Testis (tissue), 3 donors: ENCODE measurements around the gene ZNF827. TPM values are rescaled to one million over a fixed set of nuclear protein-coding genes. Genes with fewer than 3 reads are reported as not detected.

ENCODE experiments used
- DNase-seq: peaks from one replicate; pipeline ENCODE4 v3.0.0-alpha.2; 2019
- H3K27ac ChIP-seq, 2 donors: fragments of 200-600 bp; sonication (generic); one replicate each; pipeline ENCODE4 v1.5.1; 2019
- H3K27me3 ChIP-seq: fragments of 200-600 bp; sonication (generic); one replicate; pipeline ENCODE4 v1.5.1; 2019
- H3K36me3 ChIP-seq: fragments of 200-600 bp; sonication (generic); one replicate; pipeline ENCODE4 v1.5.1; 2017; ENCODE audit warnings: low read depth; ENCODE audit errors: missing control alignments
- H3K4me1 ChIP-seq: fragments of 200-600 bp; sonication (generic); one replicate; pipeline ENCODE4 v1.5.1; 2019
- H3K4me3 ChIP-seq, 2 donors: fragments of 200-600 bp; sonication (generic); one replicate each; pipeline ENCODE4 v1.5.1; 2017 to 2019
- H3K9me3 ChIP-seq: fragments of 200-600 bp; sonication (generic); one replicate; pipeline ENCODE4 v1.5.1; 2017
- CTCF ChIP-seq, 3 experiments: fragments of 450-650 bp in 2 of 3; fragments of 200-600 bp in 1 of 3; sonication (generic) in 1 of 3; IDR thresholded peaks; one replicate each; pipeline ENCODE4 v1.5.1; 2016 to 2019; ENCODE audit warnings: antibody characterized with exemption in 3 of 3, mild to moderate bottlenecking in 2 of 3, moderate library complexity in 1 of 3
- POLR2A ChIP-seq: fragments of 450-650 bp; IDR thresholded peaks from one replicate; pipeline ENCODE4 v1.6.1; 2017; ENCODE audit warnings: antibody characterized with exemption, mild to moderate bottlenecking, moderate library complexity
- WGBS, 2 donors: methylation state at CpG; one replicate each; pipeline ENCODE4 v1.1.5; 2018; 5-methylcytosine and 5-hydroxymethylcytosine counted together
- intact Hi-C: fragments of 100-400 bp; cut with DNase I; formaldehyde crosslinking; loops from one replicate; pipeline ENCODE4 v1.15.1; 2023; ENCODE audit warnings: low total_unique reads
- polyA plus RNA-seq: library from polyadenylated mRNA; stranded (reverse); fragments of 350-450 nt; fragmentation: Illumina TruSeq; extraction: RNeasy Lipid Tissue Mini Kit (QIAGEN cat#74804); gene quantifications from one replicate; pipeline ENCODE4 v1.2.3, GENCODE V29; 2014; ENCODE audit warnings: low read depth, low replicate concordance; ENCODE audit not compliant: insufficient read depth
- total RNA-seq, 2 donors: library from RNA; depleted of rRNA; stranded (reverse); fragments of >200 nt; gene quantifications; one replicate each; pipeline ENCODE4 v1.2.3, GENCODE V29; 2016

Gene ZNF827
- total and polyA plus RNA-seq, 3 donors from 2014 or later, result 13.9 to 46.8 (median 37.5) TPM

- Histone ChIP-seq H3K4me3 (no peak overlapping the region), H3K27me3 (no peaks in the 10 kb centered on the region), H3K4me1 (no peaks in the 10 kb centered on the region), H3K27ac (no peak overlapping the region), H3K36me3 (no peaks in the 10 kb centered on the region), H3K9me3 (no peaks in the 10 kb centered on the region)
- intact Hi-C loops, result no loop called here
- no peak for TF ChIP-seq CTCF (IDR thresholded peaks at IDR 0.05)
- TF ChIP-seq POLR2A, result no peak
- 88 to 91% methylated on average over 3 of the region's 3 CpGs for WGBS, 2 donors
- DNase-seq, result no peak
These were observed 116.4 kb downstream of the ZNF827 start for GRCh38 chr4:145822181-145822580.

GRCh38 chr4:145821766-145822165 lies 116.9 kb downstream of the ZNF827 start:
- Histone ChIP-seq H3K4me1 (no peaks in the 10 kb centered on the region), H3K4me3 (no peak overlapping the region), H3K27me3 (no peaks in the 10 kb centered on the region), H3K36me3 (no peaks in the 10 kb centered on the region), H3K9me3 (no peaks in the 10 kb centered on the region), H3K27ac (no peak overlapping the region)
- no peak for TF ChIP-seq POLR2A
- TF ChIP-seq CTCF (IDR thresholded peaks at IDR 0.05), result no peak
- WGBS, 2 donors, result 87 to 93% methylated on average over 4 of the region's 4 CpGs
- no peak for DNase-seq
- intact Hi-C loops, result no loop called here

GRCh38 chr4:145820407-145820806 lies 118.2 kb downstream of the ZNF827 start:
- no peaks in the 10 kb centered on the region for H3K36me3 ChIP-seq
- H3K27me3 ChIP-seq, result no peaks in the 10 kb centered on the region
- DNase-seq, result no peak
- no peaks in the 10 kb centered on the region for H3K4me1 ChIP-seq
- intact Hi-C loops, result no loop called here
- 74 to 75% methylated on average over 3 of the region's 3 CpGs for WGBS, 2 donors
- H3K9me3 ChIP-seq, result no peaks in the 10 kb centered on the region
- H3K27ac ChIP-seq, result no peak overlapping the region
- no peak overlapping the region for H3K4me3 ChIP-seq
- TF ChIP-seq POLR2A (no peak), CTCF (IDR thresholded peaks at IDR 0.05) (no peak)

GRCh38 chr4:145819853-145820181 lies 118.8 kb downstream of the ZNF827 start:
- Histone ChIP-seq H3K4me3 (no peak overlapping the region), H3K27ac (no peak overlapping the region), H3K27me3 (no peaks in the 10 kb centered on the region), H3K4me1 (no peaks in the 10 kb centered on the region), H3K36me3 (no peaks in the 10 kb centered on the region), H3K9me3 (no peaks in the 10 kb centered on the region)
- intact Hi-C loops, result no loop called here
- no peak for DNase-seq
- WGBS, 2 donors, result 81 to 94% methylated on average over 5 of the region's 5 CpGs
- TF ChIP-seq CTCF (IDR thresholded peaks at IDR 0.05), result no peak
- TF ChIP-seq POLR2A, result no peak

- no peaks in the 10 kb centered on the region for H3K27me3 ChIP-seq
- 83 to 84% methylated on average over 10 of the region's 10 CpGs for WGBS, 2 donors
- DNase-seq, result no peak
- intact Hi-C loops, result no loop called here
- no peaks in the 10 kb centered on the region for H3K36me3 ChIP-seq
- no peak overlapping the region for H3K4me3 ChIP-seq
- no peaks in the 10 kb centered on the region for H3K4me1 ChIP-seq
- no peak overlapping the region for H3K27ac ChIP-seq
- H3K9me3 ChIP-seq, result no peaks in the 10 kb centered on the region
- TF ChIP-seq CTCF (IDR thresholded peaks at IDR 0.05), result no peak
- TF ChIP-seq POLR2A, result no peak
These were observed 119.3 kb downstream of the ZNF827 start for GRCh38 chr4:145819101-145819852.
